GM21447 (cell line): Measurements from ENCODE around the gene CRACR2B.

Source experiments
- ATAC-seq: cut with Tn5 transposase; IDR thresholded peaks from one replicate; pipeline ENCODE4 v1.9.1; 2021; ENCODE audit not compliant: unreplicated experiment

Gene CRACR2B

DNA sequence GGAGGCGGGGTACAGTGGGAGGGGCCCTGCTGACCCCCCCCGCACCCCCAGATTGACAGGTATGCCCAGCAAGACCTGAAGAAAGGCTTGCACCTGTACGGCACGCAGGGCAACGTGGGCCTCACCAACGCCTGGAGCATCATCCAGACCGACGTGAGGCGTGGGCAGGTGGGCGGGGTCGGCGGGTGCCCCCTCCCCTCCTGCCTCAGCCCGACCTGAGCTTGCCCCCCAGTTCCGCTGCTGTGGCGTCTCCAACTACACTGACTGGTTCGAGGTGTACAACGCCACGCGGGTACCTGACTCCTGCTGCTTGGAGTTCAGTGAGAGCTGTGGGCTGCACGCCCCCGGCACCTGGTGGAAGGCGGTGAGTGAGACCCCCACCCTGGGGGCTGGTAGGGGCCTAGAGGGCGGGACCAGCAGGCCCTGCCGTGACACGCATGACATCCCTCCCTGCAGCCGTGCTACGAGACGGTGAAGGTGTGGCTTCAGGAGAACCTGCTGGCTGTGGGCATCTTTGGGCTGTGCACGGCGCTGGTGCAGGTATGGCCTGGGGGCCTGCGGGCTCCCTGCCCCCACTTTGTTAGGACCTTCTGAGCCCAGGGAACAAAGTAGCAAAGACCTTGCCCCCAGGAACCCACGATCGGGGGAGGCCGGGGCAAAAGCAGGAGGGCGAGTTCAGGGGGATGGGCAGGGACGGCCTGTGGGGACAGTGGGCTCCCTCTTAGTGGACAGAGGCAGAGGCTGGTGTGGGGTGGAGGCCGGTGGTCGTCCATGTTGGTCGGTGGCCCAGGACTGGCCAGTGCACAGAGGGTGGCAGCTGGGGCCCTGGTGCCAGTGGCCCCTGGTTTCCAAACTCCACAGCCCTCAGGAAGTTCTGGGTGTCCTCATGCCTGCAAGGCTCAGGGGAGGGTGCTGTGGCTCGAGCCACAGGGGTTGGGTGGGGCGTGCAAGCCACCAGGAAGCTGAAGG, 38.0 kb downstream of the CRACR2B start:
- no peak for ATAC-seq

DNA sequence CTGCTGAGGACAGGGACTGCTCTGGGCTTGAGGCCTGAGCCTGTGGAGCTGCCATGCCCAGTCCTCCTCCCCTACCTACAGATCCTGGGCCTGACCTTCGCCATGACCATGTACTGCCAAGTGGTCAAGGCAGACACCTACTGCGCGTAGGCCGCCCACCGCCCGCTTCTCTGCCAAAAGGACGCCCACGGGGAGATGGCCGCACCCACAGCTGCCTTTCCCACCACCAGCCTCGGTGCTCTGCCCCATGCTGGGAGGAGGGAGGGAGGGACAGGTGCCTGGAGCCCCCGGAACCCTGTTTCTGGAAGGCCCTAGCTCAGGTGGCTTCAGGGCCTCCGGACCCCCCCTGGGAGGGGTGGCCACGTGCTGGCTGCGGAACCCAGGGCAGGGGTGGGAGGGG, 38.8 kb downstream of the CRACR2B start:
- ATAC-seq, result no peak

GRCh38 chr11:867856-868358, 40.2 kb downstream of the CRACR2B start:
- ATAC-seq, result no peak

GRCh38 chr11:868394-868793, 40.7 kb downstream of the CRACR2B start:
- ATAC-seq, result no peak

DNA sequence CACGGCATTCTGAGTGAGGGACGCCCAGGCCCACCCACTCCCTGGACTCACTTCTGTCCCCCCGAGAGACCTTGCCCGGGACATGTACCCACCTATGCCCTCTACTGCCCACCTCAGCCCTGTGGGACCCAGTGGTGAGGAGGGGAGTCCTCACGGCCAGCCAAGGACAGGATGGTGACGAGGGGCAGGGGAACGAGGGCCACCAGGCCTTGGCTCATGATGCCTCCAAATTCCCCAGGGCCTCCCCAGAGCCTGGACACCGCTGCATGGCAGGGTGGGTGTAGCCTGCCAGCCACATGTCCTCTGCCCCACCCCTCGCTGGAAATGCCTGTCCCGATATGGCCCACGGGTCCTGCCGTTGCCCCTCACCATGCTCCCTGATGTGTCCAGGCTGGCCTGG, 41.1 kb downstream of the CRACR2B start:
- no peak for ATAC-seq

DNA sequence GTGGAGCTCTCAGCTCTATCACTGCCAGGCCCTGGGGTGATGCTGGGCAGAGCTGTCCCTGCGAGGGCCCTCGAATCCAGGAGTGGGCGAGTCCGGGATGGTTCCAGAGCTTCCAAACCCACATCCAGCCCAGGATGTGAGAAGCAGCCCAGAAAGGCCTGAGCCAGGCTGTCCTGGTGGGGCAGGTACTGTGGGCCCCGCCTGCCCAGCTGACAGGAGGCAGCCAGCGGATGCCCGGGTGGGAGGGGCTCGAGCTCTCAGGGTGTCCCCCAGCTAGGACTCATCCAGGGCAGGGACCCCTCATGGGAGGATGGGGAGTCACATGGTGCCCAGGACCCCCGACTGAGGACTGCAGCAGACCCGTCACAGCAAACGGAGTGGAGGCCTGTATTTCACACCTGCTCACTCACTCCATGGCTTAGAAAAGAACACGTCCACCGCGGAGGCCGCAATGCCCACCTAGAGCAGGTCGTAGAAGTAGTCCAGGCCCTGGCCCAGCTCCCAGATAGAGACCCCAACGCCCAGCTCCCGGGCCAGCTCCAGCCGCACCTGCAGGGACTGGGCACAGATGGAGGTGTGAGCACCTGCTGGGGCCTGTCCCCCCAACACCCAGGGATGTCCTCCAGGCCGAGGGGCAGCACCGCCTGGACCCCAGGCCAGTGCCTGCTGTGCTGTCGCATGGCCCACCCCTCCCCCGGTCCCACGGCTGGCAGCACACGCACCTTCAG, 41.8 kb downstream of the CRACR2B start:
- no peak for ATAC-seq

- ATAC-seq, result no peak
Measured at GRCh38 chr11:870127-870413, 42.4 kb downstream of the CRACR2B start.

GRCh38 chr11:870418-870817, 42.7 kb downstream of the CRACR2B start:
- ATAC-seq, result no peak

- no peak for ATAC-seq
Measured at GRCh38 chr11:871472-871871, 43.8 kb downstream of the CRACR2B start.

DNA sequence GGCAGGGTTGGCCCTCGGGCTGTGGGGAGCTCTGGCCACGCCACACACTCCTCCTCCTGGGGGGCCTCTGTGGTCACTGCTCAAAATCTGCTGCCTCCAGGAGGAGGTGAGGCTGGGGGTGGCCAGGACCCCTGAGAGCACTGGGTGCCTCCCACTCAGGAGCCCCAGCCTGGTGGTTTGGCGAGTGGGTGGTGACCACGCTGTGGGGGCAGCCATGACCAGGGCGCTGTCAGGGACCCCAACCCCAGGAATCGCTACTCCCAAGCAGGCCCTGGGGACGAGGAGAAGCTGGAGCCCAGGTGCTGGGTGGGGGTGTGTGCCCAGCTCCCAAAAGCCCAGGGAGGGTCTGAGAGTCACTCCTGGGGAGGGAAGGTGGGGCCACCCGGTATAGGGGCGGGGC, 45.1 kb downstream of the CRACR2B start:
- no peak for ATAC-seq

GRCh38 chr11:873706-874105, 46.0 kb downstream of the CRACR2B start:
- ATAC-seq, result no peak

DNA sequence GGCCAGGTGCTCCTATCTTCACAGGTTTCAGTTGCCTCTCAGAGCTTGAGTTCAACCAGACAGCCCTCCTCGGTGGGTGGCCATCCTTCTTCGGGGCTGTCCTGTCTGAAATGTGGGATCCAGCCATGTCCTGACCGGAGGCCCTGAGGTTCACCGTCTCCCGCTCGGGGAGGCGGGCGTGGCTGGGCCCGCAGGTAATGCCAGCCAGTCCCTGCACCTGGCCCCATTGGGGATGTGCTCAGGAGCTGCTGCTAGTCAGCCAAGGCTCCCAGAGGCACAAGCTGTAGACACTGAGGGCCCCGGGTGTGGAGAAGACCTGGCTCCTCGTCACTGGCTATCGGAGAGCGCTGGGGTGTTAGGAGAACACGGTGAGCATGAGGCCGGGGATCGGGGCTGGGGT, 47.5 kb downstream of the CRACR2B start:
- ATAC-seq, result no peak

- no peak for ATAC-seq
Measured at GRCh38 chr11:875769-876301, 48.1 kb downstream of the CRACR2B start.

DNA sequence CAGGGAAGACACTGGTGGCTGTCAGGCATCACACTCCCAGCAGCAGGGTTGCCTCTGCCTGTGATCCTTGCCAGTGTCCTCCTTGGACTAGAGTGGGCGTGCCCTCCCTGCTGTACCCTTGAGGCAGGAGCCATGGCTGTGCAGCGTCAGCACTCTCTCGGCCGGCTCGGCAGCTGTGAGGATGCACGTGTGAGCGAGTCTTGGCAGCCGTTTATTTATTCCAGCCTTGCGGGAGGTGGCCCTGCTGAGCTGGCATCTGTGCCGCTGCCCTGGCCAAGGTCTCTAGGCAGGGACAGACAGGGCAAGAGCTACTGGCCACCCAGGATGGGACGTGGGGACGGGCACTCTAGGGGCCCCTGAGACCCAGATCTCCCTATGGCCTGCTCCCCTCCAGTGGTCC, 48.8 kb downstream of the CRACR2B start:
- ATAC-seq, result no peak

GRCh38 chr11:877565-877964, 49.8 kb downstream of the CRACR2B start:
- ATAC-seq, result no peak

DNA sequence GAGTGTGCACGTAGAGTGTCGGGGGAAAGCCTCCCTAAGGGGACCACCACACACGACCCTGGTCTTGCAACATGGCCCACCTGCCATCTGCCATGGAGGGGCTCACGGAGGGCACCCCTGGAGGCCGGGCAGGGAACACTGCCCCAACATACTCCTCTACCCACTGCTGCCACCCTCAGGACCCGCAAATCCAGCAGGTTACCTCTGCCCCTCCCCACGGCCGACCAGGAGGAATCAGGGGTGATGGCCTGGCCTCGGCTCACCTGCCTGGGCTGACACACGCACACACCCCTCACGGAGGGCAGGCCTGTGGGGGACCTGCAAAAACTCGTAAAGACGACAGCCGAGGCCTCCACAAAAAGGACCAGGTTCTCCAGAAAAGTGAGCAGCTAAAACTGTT, 52.7 kb downstream of the CRACR2B start:
- no peak for ATAC-seq
